ENCODE results near the gene EMC10.

EMC10 gene

GRCh38 chr19:50500753-50501151, 24.4 kb downstream of the EMC10 start:
- TF ChIP-seq EZH2 (optimal IDR thresholded peaks at IDR 0.05; ENCODE audit: low read depth, low read length) (no peak), CTCF (IDR thresholded peaks at IDR 0.05; ENCODE audit: low read length) (no peak), EZH2phosphoT487 (IDR thresholded peaks at IDR 0.05; ENCODE audit: low read length) (no peak)
- Histone ChIP-seq H4K20me1 (ENCODE audit: insufficient read depth, low read length) (no peaks in the 10 kb centered on the region), H3F3A (ENCODE audit: insufficient read depth, low read length) (no peaks in the 10 kb centered on the region), H2AFZ (ENCODE audit: low read length) (no peak overlapping the region), H3K9me3 (replicated peaks; ENCODE audit: insufficient read depth, low read length) (no peaks in the 10 kb centered on the region), H3K27me3 (replicated peaks; ENCODE audit: insufficient read depth, low read length) (no peaks in the 10 kb centered on the region), H3K27ac (ENCODE audit: low read length) (no peak overlapping the region), H3K9me2 (replicated peaks; ENCODE audit: insufficient read depth, low read length) (no peaks in the 10 kb centered on the region), H3K4me3 (ENCODE audit: low read length) (no peak overlapping the region), H3K79me2 (ENCODE audit: low read length) (no peaks in the 10 kb centered on the region), H3K4me1 (ENCODE audit: low read length) (no peaks in the 10 kb centered on the region), H3K4me2 (ENCODE audit: low read depth, low read length) (no peak overlapping the region), H3K36me3 (replicated peaks; ENCODE audit: insufficient read depth, low read length) (no peaks in the 10 kb centered on the region), H3K9ac (ENCODE audit: low read length) (no peak overlapping the region)
- DNase-seq = no peak

- no peaks in the 10 kb centered on the region for H3K36me3 ChIP-seq (replicated peaks; ENCODE audit: insufficient read depth, low read length)
- H3K27ac ChIP-seq (ENCODE audit: low read length) = no peak overlapping the region
- H3K4me1 ChIP-seq (ENCODE audit: low read length) = no peaks in the 10 kb centered on the region
- no peaks in the 10 kb centered on the region for H3K27me3 ChIP-seq (replicated peaks; ENCODE audit: insufficient read depth, low read length)
- no peak overlapping the region for H3K4me3 ChIP-seq (ENCODE audit: low read length)
- no peaks in the 10 kb centered on the region for H3K9me2 ChIP-seq (replicated peaks; ENCODE audit: insufficient read depth, low read length)
- no peaks in the 10 kb centered on the region for H3K9me3 ChIP-seq (replicated peaks; ENCODE audit: insufficient read depth, low read length)
- H3F3A ChIP-seq (ENCODE audit: insufficient read depth, low read length) = no peaks in the 10 kb centered on the region
- H2AFZ ChIP-seq (ENCODE audit: low read length) = no peak overlapping the region
- H4K20me1 ChIP-seq (ENCODE audit: insufficient read depth, low read length) = no peaks in the 10 kb centered on the region
- no peak for TF ChIP-seq EZH2phosphoT487 (IDR thresholded peaks at IDR 0.05; ENCODE audit: low read length)
- no peak for TF ChIP-seq CTCF (IDR thresholded peaks at IDR 0.05; ENCODE audit: low read length)
- no peak for TF ChIP-seq EZH2 (optimal IDR thresholded peaks at IDR 0.05; ENCODE audit: low read depth, low read length)
- no peak overlapping the region for H3K9ac ChIP-seq (ENCODE audit: low read length)
- no peaks in the 10 kb centered on the region for H3K79me2 ChIP-seq (ENCODE audit: low read length)
- DNase-seq = no peak
- H3K4me2 ChIP-seq (ENCODE audit: low read depth, low read length) = no peak overlapping the region
These were observed 24.9 kb downstream of the EMC10 start for GRCh38 chr19:50501186-50501567.

GRCh38 chr19:50501568-50502475, 25.5 kb downstream of the EMC10 start:
- H3K4me1 ChIP-seq (ENCODE audit: low read length) = no peaks in the 10 kb centered on the region
- no peaks in the 10 kb centered on the region for H3K27me3 ChIP-seq (replicated peaks; ENCODE audit: insufficient read depth, low read length)
- no peak overlapping the region for H3K9ac ChIP-seq (ENCODE audit: low read length)
- no peaks in the 10 kb centered on the region for H3F3A ChIP-seq (ENCODE audit: insufficient read depth, low read length)
- no peak overlapping the region for H2AFZ ChIP-seq (ENCODE audit: low read length)
- no peak for DNase-seq
- no peaks in the 10 kb centered on the region for H3K9me3 ChIP-seq (replicated peaks; ENCODE audit: insufficient read depth, low read length)
- no peak overlapping the region for H3K4me2 ChIP-seq (ENCODE audit: low read depth, low read length)
- TF ChIP-seq EZH2phosphoT487 (IDR thresholded peaks at IDR 0.05; ENCODE audit: low read length) (no peak), EZH2 (optimal IDR thresholded peaks at IDR 0.05; ENCODE audit: low read depth, low read length) (no peak), CTCF (IDR thresholded peaks at IDR 0.05; ENCODE audit: low read length) (no peak)
- H3K36me3 ChIP-seq (replicated peaks; ENCODE audit: insufficient read depth, low read length) = no peaks in the 10 kb centered on the region
- no peaks in the 10 kb centered on the region for H4K20me1 ChIP-seq (ENCODE audit: insufficient read depth, low read length)
- no peak overlapping the region for H3K27ac ChIP-seq (ENCODE audit: low read length)
- no peak overlapping the region for H3K4me3 ChIP-seq (ENCODE audit: low read length)
- no peaks in the 10 kb centered on the region for H3K79me2 ChIP-seq (ENCODE audit: low read length)
- no peaks in the 10 kb centered on the region for H3K9me2 ChIP-seq (replicated peaks; ENCODE audit: insufficient read depth, low read length)
